Activated naive CD4-positive, alpha-beta T cell treated with anti-CD3 and anti-CD28 coated beads, Interleukin-2, amount 50 U/mL, for 72 hours (primary cell): ENCODE data around the gene MSH3. TPM values are rescaled to one million over a fixed set of nuclear protein-coding genes. Genes with fewer than 3 reads are reported as not detected.
A peak's percentile ranks its signal among the peaks of the same experiment; 100 is the strongest.
"Not testable (repeated sequence)": the region's sequence is repeated elsewhere in the genome, so short reads cannot be mapped to it uniquely, and the experiment has no call there.

Experiments
- ATAC-seq, 2 donors: fragments of 150-1000 bp; cut with Tn5 transposase; 2 replicates each; pipeline ENCODE4 v1.10.0; 2021; ENCODE audit warnings: mild to moderate bottlenecking in 2 of 2, moderate library complexity in 2 of 2
- DNase-seq, 2 donors: peaks; one replicate each; pipeline ENCODE4 v3.0.0; 2021 to 2022; ENCODE audit warnings: low spot score in 2 of 2
- H3K27ac Mint-ChIP-seq, 2 donors: one replicate each; pipeline ENCODE4 v1.8.0; 2022; ENCODE audit warnings: mild to moderate bottlenecking in 2 of 2, mixed read lengths in 2 of 2
- H3K36me3 Mint-ChIP-seq, 2 donors: one replicate each; pipeline ENCODE4 v1.8.0; 2022; ENCODE audit warnings: mixed read lengths in 2 of 2
- H3K9me3 Mint-ChIP-seq, 2 donors: one replicate each; pipeline ENCODE4 v1.8.0; 2022; ENCODE audit warnings: mixed read lengths in 2 of 2
- total RNA-seq, 2 donors: library from RNA; stranded (reverse); gene quantifications; one replicate each; pipeline ENCODE4 v1.2.3, GENCODE V29; 2022

MSH3 gene
- total RNA-seq, 2 donors from 2014 or later, result 22.5 to 23.2 TPM

- peaks cover 6 to 13% of the 10 kb centered on the region in 2 donors for H3K9me3 Mint-ChIP-seq
- ATAC-seq, result no peak
- peaks cover 15 to 21% of the 10 kb centered on the region in 2 donors for H3K36me3 Mint-ChIP-seq
- no peak for DNase-seq
- H3K27ac Mint-ChIP-seq, result no peak overlapping the region
These were observed 162.1 kb downstream of the MSH3 start for GRCh38 chr5:80816590-80816989.

GRCh38 chr5:80820685-80821084 lies 166.2 kb downstream of the MSH3 start:
- Mint-ChIP-seq H3K36me3 (peaks cover 19 to 45% of the 10 kb centered on the region in 2 donors), H3K9me3 (peaks cover 6 to 19% of the 10 kb centered on the region in 2 donors), H3K27ac (no peak overlapping the region)
- DNase-seq (no peak), ATAC-seq (no peak)

GRCh38 chr5:80822640-80823039 lies 168.2 kb downstream of the MSH3 start:
- ATAC-seq (no peak), DNase-seq (no peak)
- peaks cover 0 to 6% of the 10 kb centered on the region in 2 donors for H3K9me3 Mint-ChIP-seq
- H3K27ac Mint-ChIP-seq, result no peak overlapping the region
- H3K36me3 Mint-ChIP-seq, result peaks cover 5 to 44% of the 10 kb centered on the region in 2 donors

GRCh38 chr5:80824159-80824558 lies 169.7 kb downstream of the MSH3 start:
- Mint-ChIP-seq H3K9me3 (peaks cover 0 to 14% of the 10 kb centered on the region in 2 donors), H3K36me3 (peaks cover 19 to 55% of the 10 kb centered on the region in 2 donors)
- not testable (repeated sequence) for DNase-seq

GRCh38 chr5:80825786-80826460 lies 171.5 kb downstream of the MSH3 start:
- H3K27ac Mint-ChIP-seq, result no peak overlapping the region
- peaks cover 0 to 15% of the 10 kb centered on the region in 2 donors for H3K9me3 Mint-ChIP-seq
- H3K36me3 Mint-ChIP-seq, result peaks cover 26 to 69% of the 10 kb centered on the region in 2 donors

More at GRCh38 chr5:80824159-80824558, 169.7 kb downstream of the MSH3 start:
- H3K27ac Mint-ChIP-seq, ATAC-seq: not testable (repeated sequence)

GRCh38 chr5:80834710-80835109 lies 180.3 kb downstream of the MSH3 start:
- no peaks in the 10 kb centered on the region for H3K9me3 Mint-ChIP-seq
- no peak for DNase-seq
- H3K27ac Mint-ChIP-seq, result no peak overlapping the region
- H3K36me3 Mint-ChIP-seq, result peaks cover 6 to 9% of the 10 kb centered on the region in 2 donors
- ATAC-seq, result no peak

More at GRCh38 chr5:80825786-80826460, 171.5 kb downstream of the MSH3 start:
- no peak for ATAC-seq
- no peak for DNase-seq

- no peak overlapping the region for H3K27ac Mint-ChIP-seq
- peaks cover 4 to 5% of the 10 kb centered on the region in 2 donors for H3K36me3 Mint-ChIP-seq
- H3K9me3 Mint-ChIP-seq, result no peaks in the 10 kb centered on the region
- no peak for DNase-seq
- ATAC-seq, result no peak
These were observed 180.7 kb downstream of the MSH3 start for GRCh38 chr5:80835128-80835527.

- H3K36me3 Mint-ChIP-seq, result peaks cover 0 to 15% of the 10 kb centered on the region in 2 donors
These were observed 183.2 kb downstream of the MSH3 start for GRCh38 chr5:80837679-80838078.

GRCh38 chr5:80841026-80841797 lies 186.8 kb downstream of the MSH3 start:
- peaks cover 0 to 13% of the 10 kb centered on the region in 2 donors for H3K9me3 Mint-ChIP-seq
- not testable (repeated sequence) for ATAC-seq, H3K27ac Mint-ChIP-seq, DNase-seq
- H3K36me3 Mint-ChIP-seq, result peaks cover 12 to 49% of the 10 kb centered on the region in 2 donors

More at GRCh38 chr5:80837679-80838078, 183.2 kb downstream of the MSH3 start:
- ATAC-seq (peak; percentile 91 to 97), DNase-seq (peak in 1 of 2 donors; percentile 47)
- no peaks in the 10 kb centered on the region for H3K9me3 Mint-ChIP-seq
- no peak overlapping the region for H3K27ac Mint-ChIP-seq

GRCh38 chr5:80846422-80846821 lies 192.0 kb downstream of the MSH3 start:
- not testable (repeated sequence) for DNase-seq, ATAC-seq, H3K27ac Mint-ChIP-seq
- peaks cover 38 to 89% of the 10 kb centered on the region in 2 donors for H3K36me3 Mint-ChIP-seq
- peaks cover 11 to 37% of the 10 kb centered on the region in 2 donors for H3K9me3 Mint-ChIP-seq

- not testable (repeated sequence) for ATAC-seq
These were observed 195.7 kb downstream of the MSH3 start for GRCh38 chr5:80850168-80850567.

GRCh38 chr5:80852331-80853245 lies 198.1 kb downstream of the MSH3 start:
- Mint-ChIP-seq H3K27ac (no peak overlapping the region), H3K36me3 (peaks cover 45 to 61% of the 10 kb centered on the region in 2 donors), H3K9me3 (peaks cover 11 to 28% of the 10 kb centered on the region in 2 donors)
- ATAC-seq (no peak), DNase-seq (no peak)

More at GRCh38 chr5:80850168-80850567, 195.7 kb downstream of the MSH3 start:
- not testable (repeated sequence) for DNase-seq
- Mint-ChIP-seq H3K36me3 (peaks cover 33 to 65% of the 10 kb centered on the region in 2 donors), H3K27ac (peak overlapping the region in 1 of 2 donors; percentile 11), H3K9me3 (peaks cover 11 to 24% of the 10 kb centered on the region in 2 donors)

GRCh38 chr5:80853413-80853812 lies 199.0 kb downstream of the MSH3 start:
- peaks cover 41 to 58% of the 10 kb centered on the region in 2 donors for H3K36me3 Mint-ChIP-seq
- DNase-seq, result no peak
- no peak for ATAC-seq
- no peak overlapping the region for H3K27ac Mint-ChIP-seq
- H3K9me3 Mint-ChIP-seq, result peaks cover 9 to 23% of the 10 kb centered on the region in 2 donors

- ATAC-seq, result no peak
- Mint-ChIP-seq H3K36me3 (peaks cover 29 to 46% of the 10 kb centered on the region in 2 donors), H3K27ac (no peak overlapping the region), H3K9me3 (peaks cover 8 to 22% of the 10 kb centered on the region in 2 donors)
- DNase-seq, result no peak
These were observed 200.1 kb downstream of the MSH3 start for GRCh38 chr5:80854583-80854982.

GRCh38 chr5:80860924-80861613 lies 206.6 kb downstream of the MSH3 start:
- ATAC-seq (no peak), DNase-seq (no peak)
- peaks cover 0 to 6% of the 10 kb centered on the region in 2 donors for H3K9me3 Mint-ChIP-seq
- H3K36me3 Mint-ChIP-seq, result peaks cover 16 to 29% of the 10 kb centered on the region in 2 donors
- H3K27ac Mint-ChIP-seq, result no peak overlapping the region
